ENCODE measurements around the gene ZFYVE21.

Gene ZFYVE21

DNA sequence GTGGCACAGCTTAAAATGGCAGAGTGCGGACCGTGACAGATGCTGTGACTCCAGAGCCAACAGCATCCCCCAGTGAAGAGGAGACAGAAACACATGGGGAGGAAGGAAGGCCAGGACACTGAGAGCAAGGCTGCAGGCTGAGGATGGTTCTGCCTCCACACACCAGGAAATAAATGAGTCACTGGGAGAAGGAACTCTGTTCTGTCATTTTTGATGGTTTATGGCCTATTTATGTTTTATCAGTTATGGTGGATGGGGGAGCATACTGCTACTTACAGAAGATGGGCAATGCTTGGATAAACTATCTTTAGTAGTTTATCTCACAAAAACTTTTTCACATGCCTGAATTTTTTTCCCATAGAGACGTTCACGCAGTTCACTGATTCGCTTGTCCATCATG, 33.8 kb downstream of the ZFYVE21 start:
- no peak for TF ChIP-seq EZH2phosphoT487 (IDR thresholded peaks at IDR 0.05; ENCODE audit: borderline replicate concordance, low read length)
- TF ChIP-seq, protein P1, sequence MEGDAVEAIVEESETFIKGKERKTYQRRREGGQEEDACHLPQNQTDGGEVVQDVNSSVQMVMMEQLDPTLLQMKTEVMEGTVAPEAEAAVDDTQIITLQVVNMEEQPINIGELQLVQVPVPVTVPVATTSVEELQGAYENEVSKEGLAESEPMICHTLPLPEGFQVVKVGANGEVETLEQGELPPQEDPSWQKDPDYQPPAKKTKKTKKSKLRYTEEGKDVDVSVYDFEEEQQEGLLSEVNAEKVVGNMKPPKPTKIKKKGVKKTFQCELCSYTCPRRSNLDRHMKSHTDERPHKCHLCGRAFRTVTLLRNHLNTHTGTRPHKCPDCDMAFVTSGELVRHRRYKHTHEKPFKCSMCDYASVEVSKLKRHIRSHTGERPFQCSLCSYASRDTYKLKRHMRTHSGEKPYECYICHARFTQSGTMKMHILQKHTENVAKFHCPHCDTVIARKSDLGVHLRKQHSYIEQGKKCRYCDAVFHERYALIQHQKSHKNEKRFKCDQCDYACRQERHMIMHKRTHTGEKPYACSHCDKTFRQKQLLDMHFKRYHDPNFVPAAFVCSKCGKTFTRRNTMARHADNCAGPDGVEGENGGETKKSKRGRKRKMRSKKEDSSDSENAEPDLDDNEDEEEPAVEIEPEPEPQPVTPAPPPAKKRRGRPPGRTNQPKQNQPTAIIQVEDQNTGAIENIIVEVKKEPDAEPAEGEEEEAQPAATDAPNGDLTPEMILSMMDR (IDR thresholded peaks at IDR 0.05; ENCODE audit: low read depth, low read length, poor library complexity, severe bottlenecking) = no peak

DNA sequence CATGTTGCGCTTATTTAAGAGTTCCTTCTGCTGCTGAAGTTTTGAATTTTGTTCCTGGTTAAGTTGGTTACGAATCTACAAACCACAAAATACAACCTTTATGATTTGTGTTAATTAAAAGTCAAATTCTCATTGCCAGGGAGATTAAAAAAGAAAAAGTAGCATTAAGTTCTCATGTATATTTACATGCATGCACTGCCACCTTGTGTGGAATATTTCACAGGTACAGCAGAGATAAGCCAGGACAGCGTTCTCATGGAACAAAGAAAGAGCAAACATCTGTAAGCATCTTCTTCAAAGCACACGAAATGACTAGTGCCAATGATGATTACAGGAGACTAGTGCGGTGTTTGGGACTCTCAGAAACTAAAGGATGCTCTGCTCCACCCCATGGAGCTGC, 34.2 kb downstream of the ZFYVE21 start:
- Histone ChIP-seq H4K20me1 (ENCODE audit: control insufficient read depth, insufficient read depth, low read depth, low read length) (no peaks in the 10 kb centered on the region), H3F3A (ENCODE audit: control insufficient read depth, insufficient read depth) (no peaks in the 10 kb centered on the region), H3K4me2 (ENCODE audit: low read length) (no peak overlapping the region), H3K79me2 (ENCODE audit: control insufficient read depth, low read length) (no peaks in the 10 kb centered on the region), H3K9me2 (replicated peaks; ENCODE audit: control insufficient read depth, low read length) (no peaks in the 10 kb centered on the region), H3K4me1 (ENCODE audit: control insufficient read depth, low read length) (peaks cover 12% of the 10 kb centered on the region), H3K4me3 (ENCODE audit: low read length) (no peak overlapping the region), H3K27me3 (ENCODE audit: control insufficient read depth, low read length) (no peaks in the 10 kb centered on the region), H3K36me3 (ENCODE audit: control insufficient read depth, low read length) (no peaks in the 10 kb centered on the region; the same call in 1 of the 2 replicates), H3K27ac (ENCODE audit: low read depth, low read length) (no peak overlapping the region), H3K9me3 (ENCODE audit: control insufficient read depth, insufficient read depth, low read length) (no peaks in the 10 kb centered on the region)
- TF ChIP-seq EZH2phosphoT487 (IDR thresholded peaks at IDR 0.05; ENCODE audit: borderline replicate concordance, low read length) = no peak
- TF ChIP-seq, protein P1 (IDR thresholded peaks at IDR 0.05; ENCODE audit: low read depth, low read length, poor library complexity, severe bottlenecking) = no peak

More for the DNA sequence above, 33.8 kb downstream of the ZFYVE21 start:
- Histone ChIP-seq H3F3A (ENCODE audit: control insufficient read depth, insufficient read depth) (no peaks in the 10 kb centered on the region), H3K4me3 (ENCODE audit: low read length) (no peak overlapping the region), H3K4me1 (ENCODE audit: control insufficient read depth, low read length) (peaks cover 13% of the 10 kb centered on the region), H4K20me1 (ENCODE audit: control insufficient read depth, insufficient read depth, low read depth, low read length) (no peaks in the 10 kb centered on the region), H3K9me3 (ENCODE audit: control insufficient read depth, insufficient read depth, low read length) (no peaks in the 10 kb centered on the region), H3K36me3 (ENCODE audit: control insufficient read depth, low read length) (no peaks in the 10 kb centered on the region; the same call in 1 of the 2 replicates), H3K27ac (ENCODE audit: low read depth, low read length) (no peak overlapping the region), H3K27me3 (ENCODE audit: control insufficient read depth, low read length) (no peaks in the 10 kb centered on the region), H3K4me2 (ENCODE audit: low read length) (no peak overlapping the region), H3K79me2 (ENCODE audit: control insufficient read depth, low read length) (no peaks in the 10 kb centered on the region), H3K9me2 (replicated peaks; ENCODE audit: control insufficient read depth, low read length) (no peaks in the 10 kb centered on the region)

DNA sequence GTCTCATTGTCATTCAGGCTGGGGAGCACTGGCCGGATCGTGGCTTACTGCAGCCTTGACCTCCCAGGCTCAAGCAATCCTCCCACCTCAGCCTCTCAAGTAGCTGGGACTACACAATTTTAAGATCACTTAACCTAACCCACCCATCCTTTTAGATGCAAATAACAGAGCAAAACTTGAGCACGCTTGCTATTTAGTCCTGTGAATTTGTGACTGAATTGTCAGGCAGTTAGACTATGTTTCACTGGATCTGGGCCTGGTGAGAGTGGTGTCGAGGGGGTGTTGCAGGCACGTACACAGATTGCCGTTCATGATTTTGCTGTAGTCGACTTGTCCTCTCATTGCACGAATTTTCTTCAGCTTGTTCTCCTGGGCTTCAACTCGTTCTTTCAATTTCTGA, 38.2 kb downstream of the ZFYVE21 start:
- H3K9me2 ChIP-seq (replicated peaks; ENCODE audit: control insufficient read depth, low read length) = no peaks in the 10 kb centered on the region
- no peaks in the 10 kb centered on the region for H3K36me3 ChIP-seq (ENCODE audit: control insufficient read depth, low read length)
- H3K4me2 ChIP-seq (ENCODE audit: low read length) = no peak overlapping the region
- TF ChIP-seq EZH2phosphoT487 (IDR thresholded peaks at IDR 0.05; ENCODE audit: borderline replicate concordance, low read length) = no peak
- TF ChIP-seq, protein P1 (IDR thresholded peaks at IDR 0.05; ENCODE audit: low read depth, low read length, poor library complexity, severe bottlenecking) = no peak
- H3K79me2 ChIP-seq (ENCODE audit: control insufficient read depth, low read length) = no peaks in the 10 kb centered on the region
- H4K20me1 ChIP-seq (ENCODE audit: control insufficient read depth, insufficient read depth, low read depth, low read length) = no peaks in the 10 kb centered on the region
- H3K27me3 ChIP-seq (ENCODE audit: control insufficient read depth, low read length) = no peaks in the 10 kb centered on the region
- H3F3A ChIP-seq (ENCODE audit: control insufficient read depth, insufficient read depth) = no peaks in the 10 kb centered on the region
- no peak overlapping the region for H3K4me3 ChIP-seq (ENCODE audit: low read length)
- peaks cover 2% of the 10 kb centered on the region for H3K4me1 ChIP-seq (ENCODE audit: control insufficient read depth, low read length)
- no peaks in the 10 kb centered on the region for H3K9me3 ChIP-seq (ENCODE audit: control insufficient read depth, insufficient read depth, low read length)
- no peak overlapping the region for H3K27ac ChIP-seq (ENCODE audit: low read depth, low read length)

All from DOHH2 (cell line).